ENCODE results near the gene STX2. TPM values are rescaled to one million over a fixed set of nuclear protein-coding genes. Genes with fewer than 3 reads are reported as not detected.

The STX2 gene
- total RNA-seq, 4 donors from 2014 or later: 20.9 to 35.9 (median 29.5) TPM

GRCh38 chr12:130742112-130742511 is 96.9 kb downstream of the STX2 start:
- no peak for TF ChIP-seq CTCF (IDR thresholded peaks at IDR 0.05; ENCODE audit: low read depth)

Small RNA genes lying within 50 kb of the gene (small RNA-seq; reads per million reads assigned to genes)
- gene RNU6-1077P: not detected

Other genes starting within 250 kb of the STX2 start
- gene RIMBP2, start 123.0 kb downstream of the STX2 start, total RNA-seq: not detected
- gene RAN, start 32.8 kb upstream of the STX2 start, total RNA-seq: 100 to 1,000 TPM in 2 of 4 donors, 10 to 100 TPM in 2; 82.3 to 237 (median 128) TPM
- gene ADGRD1, start 114.7 kb upstream of the STX2 start, total RNA-seq: 10 to 100 TPM; 16.3 to 34.1 (median 24.1) TPM